K562 treated with DMSO at 1 percent for 4 hours (cell line): ENCODE results near the gene NDC80. TPM values are rescaled to one million over a fixed set of nuclear protein-coding genes. Genes with fewer than 3 reads are reported as not detected.

ENCODE experiments used
- total RNA-seq: library from RNA; unstranded; fragments of 300-600 nt; gene quantifications from 2 replicates; pipeline ENCODE4 v1.2.3, GENCODE V29; 2022; ENCODE audit not compliant: insufficient read depth

The NDC80 gene
- total RNA-seq: 40.6 and 46.1 TPM in 2 replicates

GRCh38 chr18:2571200-2572170, at the start of gene NDC80, which contains the start of gene METTL4:
TSS of gene NDC80 (plus strand) at chr18:2571557. CDS start at chr18:2572986, 1,429 bp downstream.
TSS of gene METTL4 (minus strand) at chr18:2571505. CDS start at chr18:2567216, 4,289 bp downstream.

GRCh38 chr18:2655178-2655953, 84.0 kb downstream of the NDC80 start, which contains the start of gene SMCHD1:
TSS of gene SMCHD1 (plus strand) at chr18:2655726. CDS start at chr18:2656076, 350 bp downstream.

Other genes starting within 250 kb of the NDC80 start
- 7.4 and 9.1 TPM in 2 replicates for gene METTL4, start 52 bp upstream of the NDC80 start, total RNA-seq
- gene SMCHD1, start 84.2 kb downstream of the NDC80 start, total RNA-seq: 27.0 and 29.8 TPM in 2 replicates